NCI-H82 (cell line): ENCODE results near the gene SAG.

Experiments used
- DNase-seq: peaks from one replicate; lab custom pipeline; 2025; lab: John Stamatoyannopoulos, UW

The SAG gene

GRCh38 chr2:233380995-233381637 lies 73.5 kb downstream of the SAG start:
- DNase-seq: no peak

- DNase-seq: no peak
Observed at GRCh38 chr2:233381638-233381995, 74.0 kb downstream of the SAG start.

GRCh38 chr2:233384015-233384414 lies 76.4 kb downstream of the SAG start:
- DNase-seq: peak; percentile 14

GRCh38 chr2:233384811-233385488 lies 77.3 kb downstream of the SAG start:
- no peak for DNase-seq

- DNase-seq: no peak
Observed at GRCh38 chr2:233385489-233386044, 78.0 kb downstream of the SAG start.

GRCh38 chr2:233386382-233387041 lies 78.9 kb downstream of the SAG start:
- no peak for DNase-seq

GRCh38 chr2:233387225-233387624 lies 79.6 kb downstream of the SAG start:
- no peak for DNase-seq

- no peak for DNase-seq
Observed at GRCh38 chr2:233387667-233388528, 80.3 kb downstream of the SAG start.

- DNase-seq: no peak
Observed at GRCh38 chr2:233389601-233390125, 82.0 kb downstream of the SAG start.

GRCh38 chr2:233395687-233396086 lies 88.1 kb downstream of the SAG start:
- no peak for DNase-seq
